COLO668 (cell line): ENCODE results near the gene DDX1.
"Not testable (repeated sequence)": the region's sequence is repeated elsewhere in the genome, so short reads cannot be mapped to it uniquely, and the experiment has no call there.

Source experiments
- DNase-seq: peaks from one replicate; lab custom pipeline; 2025; ENCODE audit not compliant: unreplicated experiment; lab: John Stamatoyannopoulos, UW

Gene DDX1

GRCh38 chr2:15672961-15673918 lies 81.6 kb downstream of the DDX1 start:
- DNase-seq = no peak

- no peak for DNase-seq
Measured at GRCh38 chr2:15673919-15674636, 82.4 kb downstream of the DDX1 start.

DNA sequence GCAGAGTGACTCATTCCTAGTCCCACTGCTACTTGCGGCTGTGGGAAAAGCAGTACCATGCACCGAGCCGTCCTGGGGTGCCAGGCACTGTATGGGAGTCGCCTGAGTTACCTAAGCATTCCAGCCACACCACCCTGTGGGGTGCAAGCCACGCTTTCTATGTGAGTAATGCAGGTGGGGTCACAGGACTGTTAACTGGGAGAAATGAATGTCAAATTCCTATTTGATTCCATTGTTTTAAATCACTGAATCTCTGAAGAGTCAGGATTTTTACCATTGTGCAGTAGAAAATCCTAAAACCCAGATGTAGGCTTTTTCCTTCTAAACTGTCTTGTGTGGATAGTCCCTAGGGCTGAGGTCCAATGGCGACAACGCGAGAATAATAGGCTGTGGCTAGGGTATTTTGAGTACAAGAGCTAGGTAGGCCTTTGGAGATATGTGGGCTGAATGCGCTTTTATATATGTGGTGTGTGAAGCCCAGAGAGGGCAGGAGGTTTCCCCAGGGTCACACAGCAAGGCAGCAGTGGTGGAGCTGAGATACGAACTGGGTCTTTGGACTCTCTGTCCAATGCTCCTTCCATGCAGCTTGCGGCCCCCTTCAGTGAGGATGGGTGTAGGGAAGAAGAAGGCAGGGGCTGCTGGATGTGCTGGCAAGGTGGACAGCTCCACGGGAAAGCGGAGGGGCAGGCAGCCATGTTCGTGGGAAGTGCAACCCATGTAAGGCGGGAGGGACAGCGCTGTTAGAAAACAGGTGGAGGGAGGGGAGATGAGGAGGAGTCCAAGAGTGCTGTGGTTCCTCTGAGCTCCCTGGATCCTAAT lies 83.2 kb downstream of the DDX1 start:
- no peak for DNase-seq

DNA sequence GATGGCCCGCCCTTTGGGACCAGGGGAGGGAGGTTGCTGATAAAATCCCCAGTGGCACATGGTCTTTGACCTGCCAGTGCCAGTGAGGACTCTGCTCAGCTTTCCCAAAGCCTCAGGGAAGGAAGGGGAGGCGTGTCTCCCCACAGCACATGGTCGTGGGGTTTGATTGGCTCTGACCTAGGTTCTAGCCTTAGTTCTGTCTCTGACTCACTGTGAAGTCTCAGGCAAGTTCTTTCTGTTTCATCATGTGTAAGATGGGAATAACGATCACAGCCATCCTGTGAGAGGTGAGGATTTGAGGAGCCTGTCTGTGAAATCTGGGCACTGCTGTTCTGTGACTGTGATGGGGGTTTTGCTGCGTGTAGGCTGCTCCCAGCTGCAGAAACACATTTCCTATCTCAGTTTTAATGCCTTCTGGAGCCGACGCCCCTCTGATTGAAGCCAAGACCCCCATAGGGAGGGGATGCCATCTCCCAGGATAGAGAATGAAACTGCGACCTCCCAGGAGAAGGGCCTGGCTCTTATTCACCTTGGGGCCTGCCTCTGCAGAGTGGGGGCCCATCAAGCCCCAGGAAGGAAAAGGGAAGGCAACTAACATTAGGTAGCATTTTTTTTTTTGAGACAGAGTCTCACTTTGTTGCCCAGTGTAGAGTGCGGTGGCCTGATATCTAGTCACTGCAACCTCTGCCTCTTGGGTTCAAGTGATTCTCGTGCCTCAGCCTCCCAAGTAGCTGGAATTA lies 84.0 kb downstream of the DDX1 start:
- no peak for DNase-seq

DNA sequence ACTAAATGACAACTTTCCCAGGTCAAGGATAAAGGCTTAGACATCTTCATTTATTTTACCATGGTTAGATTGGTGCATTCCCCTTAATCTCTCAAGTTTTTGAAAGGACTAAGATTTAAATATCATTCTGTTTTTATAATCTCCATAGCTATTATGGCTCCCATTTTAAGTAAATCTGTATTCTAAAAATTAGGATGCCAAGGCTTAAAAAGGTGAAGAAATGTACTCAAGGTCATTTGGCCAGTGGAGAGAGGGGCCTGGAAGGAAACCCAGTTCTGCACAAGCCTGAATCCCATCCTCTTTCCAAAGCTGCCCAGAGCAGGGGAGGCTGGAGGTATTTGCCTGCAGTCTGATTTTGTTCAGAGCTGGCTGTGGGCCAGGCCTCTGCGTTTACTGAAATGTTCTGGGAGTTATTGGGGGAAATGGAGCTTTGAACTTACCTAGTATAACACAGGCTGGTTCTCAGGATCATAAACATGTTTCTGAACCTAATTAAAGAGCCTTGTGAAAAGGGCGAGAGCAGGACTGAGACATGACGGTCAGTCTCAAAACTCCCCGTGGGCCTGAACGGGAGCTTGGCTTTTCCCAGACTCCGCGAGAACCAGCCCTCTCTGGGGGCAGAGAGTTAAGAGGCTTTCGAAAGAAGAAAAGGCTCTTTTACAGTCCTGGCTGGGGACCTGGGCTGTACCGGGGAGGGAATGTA lies 85.6 kb downstream of the DDX1 start:
- no peak for DNase-seq

- no peak for DNase-seq
Measured at GRCh38 chr2:15678346-15678745, 86.7 kb downstream of the DDX1 start.

DNA sequence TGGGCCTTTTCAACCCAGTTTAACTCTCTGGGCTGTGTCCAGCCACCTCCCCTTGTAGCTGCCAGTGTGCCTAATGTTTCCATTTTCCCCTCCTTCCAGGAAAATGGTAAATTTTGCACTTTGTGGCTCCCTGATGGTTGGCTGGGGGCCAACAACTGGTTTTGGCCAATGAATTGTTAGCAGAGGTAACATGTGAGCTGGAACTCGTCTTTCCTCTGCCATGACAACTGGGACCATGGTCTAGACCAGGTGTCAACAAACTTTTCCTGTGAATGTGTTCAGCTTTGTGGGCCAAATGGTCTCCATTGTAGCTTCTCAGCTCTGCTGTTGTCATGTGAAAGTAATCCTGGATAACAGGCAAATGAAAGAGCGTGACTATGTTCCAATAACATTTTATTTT lies 87.2 kb downstream of the DDX1 start:
- DNase-seq = no peak

- DNase-seq = no peak
Measured at GRCh38 chr2:15679386-15679924, 87.8 kb downstream of the DDX1 start.

DNA sequence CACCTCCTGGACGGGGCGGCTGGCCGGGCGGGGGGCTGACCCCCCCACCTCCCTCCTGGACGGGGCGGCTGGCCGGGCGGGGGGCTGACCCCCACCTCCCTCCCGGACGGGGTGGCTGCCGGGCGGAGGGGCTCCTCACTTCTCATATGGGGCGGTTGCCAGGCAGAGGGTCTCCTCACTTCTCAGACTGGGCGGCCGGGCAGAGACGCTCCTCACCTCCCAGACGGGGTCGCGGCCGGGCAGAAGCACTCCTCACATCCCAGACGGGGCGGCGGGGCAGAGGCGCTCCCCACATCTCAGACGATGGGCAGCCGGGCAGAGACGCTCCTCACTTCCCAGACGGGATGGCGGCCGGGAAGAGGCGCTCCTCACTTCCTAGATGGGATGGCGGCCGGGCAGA lies 88.5 kb downstream of the DDX1 start:
- not testable (repeated sequence) for DNase-seq
